Liver (tissue), 9 donors: ENCODE measurements around the gene TCF7L1. TPM values are rescaled to one million over a fixed set of nuclear protein-coding genes. Genes with fewer than 3 reads are reported as not detected.

Experiments
- DNase-seq: peaks from one replicate; pipeline ENCODE4 v3.0.0-alpha.2; 2017; ENCODE audit warnings: low spot score
- H3K27ac ChIP-seq, 2 donors: one replicate each; pipeline ENCODE4 v1.7.0; 2013; ENCODE audit warnings: inconsistent platforms in 2 of 2, low read length in 2 of 2, control low read depth in 1 of 2, low read depth in 1 of 2, mild to moderate bottlenecking in 1 of 2
- H3K27me3 ChIP-seq, 4 donors: one replicate each; pipeline versions ENCODE4 v1.6.1 to v1.7.0; 2013; ENCODE audit warnings: low read length in 3 of 4, inconsistent platforms in 1 of 4, mild to moderate bottlenecking in 1 of 4, moderate library complexity in 1 of 4; ENCODE audit not compliant: control insufficient read depth in 4 of 4, insufficient read depth in 4 of 4
- H3K36me3 ChIP-seq, 4 donors: one replicate each; pipeline versions ENCODE4 v1.6.1 to v1.7.0; 2013; ENCODE audit warnings: low read length in 3 of 4, mild to moderate bottlenecking in 3 of 4, low read depth in 1 of 4, moderate library complexity in 1 of 4; ENCODE audit not compliant: control insufficient read depth in 4 of 4, insufficient read depth in 3 of 4
- H3K4me1 ChIP-seq, 4 donors: one replicate each; pipeline versions ENCODE4 v1.6.1 to v1.7.0; 2013; ENCODE audit warnings: low read length in 3 of 4, mild to moderate bottlenecking in 3 of 4, moderate library complexity in 1 of 4; ENCODE audit not compliant: control insufficient read depth in 4 of 4, insufficient read depth in 4 of 4
- H3K4me3 ChIP-seq, 3 donors: one replicate each; pipeline versions ENCODE4 v1.6.1 to v1.7.0; 2013; ENCODE audit warnings: low read length in 3 of 3, control low read depth in 1 of 3, low read depth in 1 of 3, mild to moderate bottlenecking in 1 of 3
- H3K9ac ChIP-seq, 2 donors: one replicate each; pipeline ENCODE4 v1.7.0; 2013; ENCODE audit warnings: low read length in 2 of 2, mild to moderate bottlenecking in 2 of 2, moderate library complexity in 2 of 2, control low read depth in 1 of 2, low read depth in 1 of 2
- H3K9me3 ChIP-seq, 4 donors: one replicate each; pipeline versions ENCODE4 v1.6.1 to v1.7.0; 2013; ENCODE audit warnings: low read length in 3 of 4; ENCODE audit not compliant: control insufficient read depth in 4 of 4
- CTCF ChIP-seq: fragments of 150-350 bp; IDR thresholded peaks from 2 replicates; pipeline ENCODE4 v1.5.1; 2017; ENCODE audit warnings: improper control_type of control experiment, low read depth, low read length; ENCODE audit not compliant: missing input control
- FOXA1 ChIP-seq: IDR thresholded peaks from 2 replicates; pipeline ENCODE4 v1.6.1; 2016; ENCODE audit warnings: antibody characterized with exemption
- FOXA2 ChIP-seq: IDR thresholded peaks from 2 replicates; pipeline ENCODE4 v1.6.1; 2016; ENCODE audit warnings: antibody characterized with exemption
- GABPA ChIP-seq, 2 donors: IDR thresholded peaks in 1 of 2; conservative IDR thresholded peaks in 1 of 2; 2 replicates each; pipeline ENCODE4 v1.6.1; 2016; ENCODE audit warnings: antibody characterized with exemption in 2 of 2, mild to moderate bottlenecking in 1 of 2, moderate library complexity in 1 of 2
- HNF4A ChIP-seq, 2 donors: conservative IDR thresholded peaks; 2 replicates each; pipeline ENCODE4 v1.6.1; 2016; ENCODE audit warnings: antibody characterized with exemption in 2 of 2, mild to moderate bottlenecking in 2 of 2
- NR2F2 ChIP-seq: IDR thresholded peaks from 2 replicates; pipeline ENCODE4 v1.6.1; 2016; ENCODE audit warnings: antibody characterized with exemption
- RAD21 ChIP-seq, 2 donors: IDR thresholded peaks; 2 replicates each; pipeline ENCODE4 v1.6.1; 2016; ENCODE audit warnings: antibody characterized with exemption in 2 of 2, mild to moderate bottlenecking in 2 of 2
- REST ChIP-seq: IDR thresholded peaks from 2 replicates; pipeline ENCODE4 v1.6.1; 2016; ENCODE audit warnings: antibody characterized with exemption, mild to moderate bottlenecking
- SP1 ChIP-seq: IDR thresholded peaks from 2 replicates; pipeline ENCODE4 v1.6.1; 2018; ENCODE audit warnings: antibody characterized with exemption, mild to moderate bottlenecking
- TAF1 ChIP-seq: conservative IDR thresholded peaks from 2 replicates; pipeline ENCODE4 v1.6.1; 2016; ENCODE audit warnings: antibody characterized with exemption, mild to moderate bottlenecking
- WGBS: extraction: QIAGEN DNeasy Blood & Tissue Kit; methylation state at CpG from one replicate; pipeline ENCODE4 v1.1.7; 2013; 5-methylcytosine and 5-hydroxymethylcytosine counted together
- polyA plus RNA-seq, 2 donors: library from polyadenylated mRNA; stranded (reverse) in 1 of 2; unstranded in 1 of 2; fragments of 200-250 nt in 1 of 2; fragments of >200 nt in 1 of 2; fragmentation: Nextera tagmentation in 1 of 2; extraction: Ambion mirVana in 1 of 2; gene quantifications; one replicate each; pipeline versions ENCODE4 v1.2.1 to v1.2.3, GENCODE V29; 2013 to 2015
- total RNA-seq, 2 donors: library from RNA; depleted of rRNA; stranded (reverse); fragments of >200 nt; gene quantifications; one replicate each; pipeline ENCODE4 v1.2.3, GENCODE V29; 2014
- donor health status: healthy.
- donor health status: healthy.
- donor health status: healthy.
- donor health status: healthy.
- donor health status: healthy.

The TCF7L1 gene
- total and polyA plus RNA-seq, 4 donors, result 1.6 to 6.0 (median 4.8) TPM

- 76% methylated on average over 6 of the region's 6 CpGs for WGBS
- Histone ChIP-seq H3K4me3 (no peak overlapping the region), H3K27ac (no peak overlapping the region), H3K9ac (no peak overlapping the region), H3K9me3 (no peaks in the 10 kb centered on the region), H3K36me3 (no peaks in the 10 kb centered on the region), H3K4me1 (peaks cover 0 to 3% (median under 1%) of the 10 kb centered on the region in 4 donors), H3K27me3 (no peaks in the 10 kb centered on the region)
- TF ChIP-seq NR2F2 (no peak), FOXA1 (no peak), SP1 (no peak)
- DNase-seq, result no peak
Measured at GRCh38 chr2:85281553-85281952, 148.4 kb downstream of the TCF7L1 start.

GRCh38 chr2:85282914-85283313 lies 149.7 kb downstream of the TCF7L1 start:
- TF ChIP-seq NR2F2 (no peak), CTCF (no peak), RAD21 (IDR thresholded peaks at IDR 0.05) (no peak)
- Histone ChIP-seq H3K9ac (no peak overlapping the region), H3K36me3 (no peaks in the 10 kb centered on the region), H3K27me3 (no peaks in the 10 kb centered on the region), H3K27ac (no peak overlapping the region), H3K9me3 (no peaks in the 10 kb centered on the region), H3K4me1 (peaks cover 0 to 3% (median under 1%) of the 10 kb centered on the region in 4 donors), H3K4me3 (no peak overlapping the region)
- WGBS, result 93% methylated on average over 7 of the region's 7 CpGs
- no peak for DNase-seq

- H3K9ac ChIP-seq, result no peak overlapping the region
- TF ChIP-seq TAF1, result no peak
- TF ChIP-seq NR2F2, result no peak
- no peak for TF ChIP-seq CTCF
- no peak for TF ChIP-seq GABPA (IDR thresholded peaks at IDR 0.05 in 1 of 2, conservative IDR thresholded peaks at IDR 0.05 in 1 of 2)
- no peak for TF ChIP-seq FOXA1
- TF ChIP-seq REST, result no peak
- no peak for TF ChIP-seq SP1
- no peak for TF ChIP-seq HNF4A (conservative IDR thresholded peaks at IDR 0.05)
- no peak for TF ChIP-seq FOXA2
- TF ChIP-seq RAD21 (IDR thresholded peaks at IDR 0.05), result no peak
- H3K27me3 ChIP-seq, result no peaks in the 10 kb centered on the region
- H3K27ac ChIP-seq, result no peak overlapping the region
- no peak for DNase-seq
- H3K9me3 ChIP-seq, result no peaks in the 10 kb centered on the region
- peaks cover 0 to 3% (median under 1%) of the 10 kb centered on the region in 4 donors for H3K4me1 ChIP-seq
- H3K4me3 ChIP-seq, result no peak overlapping the region
- 96% methylated on average over 8 of the region's 8 CpGs for WGBS
- H3K36me3 ChIP-seq, result no peaks in the 10 kb centered on the region
Measured at GRCh38 chr2:85283641-85284040, 150.4 kb downstream of the TCF7L1 start.
